Measurements from ENCODE around the gene RNF141.

DNA sequence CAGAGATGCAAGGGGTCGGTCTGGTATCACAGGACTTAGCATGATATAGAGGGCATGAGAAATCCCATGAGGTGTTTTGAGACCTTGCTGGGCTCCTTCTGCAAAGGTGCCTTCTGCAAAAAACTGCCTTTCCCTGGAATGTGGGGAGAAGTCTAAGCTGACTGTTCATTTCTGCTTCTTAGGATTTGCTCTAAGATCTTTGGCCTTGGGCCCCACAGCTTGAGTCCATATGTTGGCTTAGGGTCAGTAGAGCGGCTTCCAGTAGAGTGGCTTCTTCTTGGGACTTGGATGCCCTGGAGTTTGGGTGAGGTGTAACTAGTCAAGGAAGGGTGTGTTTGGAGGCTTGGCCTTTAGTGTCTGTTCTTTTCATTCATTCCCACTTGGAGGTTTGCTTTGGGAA, 48.9 kb downstream of the RNF141 start:
- no peak for TF ChIP-seq POLR2A (IDR thresholded peaks at IDR 0.05)
- TF ChIP-seq, protein P1, sequence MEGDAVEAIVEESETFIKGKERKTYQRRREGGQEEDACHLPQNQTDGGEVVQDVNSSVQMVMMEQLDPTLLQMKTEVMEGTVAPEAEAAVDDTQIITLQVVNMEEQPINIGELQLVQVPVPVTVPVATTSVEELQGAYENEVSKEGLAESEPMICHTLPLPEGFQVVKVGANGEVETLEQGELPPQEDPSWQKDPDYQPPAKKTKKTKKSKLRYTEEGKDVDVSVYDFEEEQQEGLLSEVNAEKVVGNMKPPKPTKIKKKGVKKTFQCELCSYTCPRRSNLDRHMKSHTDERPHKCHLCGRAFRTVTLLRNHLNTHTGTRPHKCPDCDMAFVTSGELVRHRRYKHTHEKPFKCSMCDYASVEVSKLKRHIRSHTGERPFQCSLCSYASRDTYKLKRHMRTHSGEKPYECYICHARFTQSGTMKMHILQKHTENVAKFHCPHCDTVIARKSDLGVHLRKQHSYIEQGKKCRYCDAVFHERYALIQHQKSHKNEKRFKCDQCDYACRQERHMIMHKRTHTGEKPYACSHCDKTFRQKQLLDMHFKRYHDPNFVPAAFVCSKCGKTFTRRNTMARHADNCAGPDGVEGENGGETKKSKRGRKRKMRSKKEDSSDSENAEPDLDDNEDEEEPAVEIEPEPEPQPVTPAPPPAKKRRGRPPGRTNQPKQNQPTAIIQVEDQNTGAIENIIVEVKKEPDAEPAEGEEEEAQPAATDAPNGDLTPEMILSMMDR (IDR thresholded peaks at IDR 0.05), result no peak
